Measurements from ENCODE around the gene EXOC2.

EXOC2 gene

DNA sequence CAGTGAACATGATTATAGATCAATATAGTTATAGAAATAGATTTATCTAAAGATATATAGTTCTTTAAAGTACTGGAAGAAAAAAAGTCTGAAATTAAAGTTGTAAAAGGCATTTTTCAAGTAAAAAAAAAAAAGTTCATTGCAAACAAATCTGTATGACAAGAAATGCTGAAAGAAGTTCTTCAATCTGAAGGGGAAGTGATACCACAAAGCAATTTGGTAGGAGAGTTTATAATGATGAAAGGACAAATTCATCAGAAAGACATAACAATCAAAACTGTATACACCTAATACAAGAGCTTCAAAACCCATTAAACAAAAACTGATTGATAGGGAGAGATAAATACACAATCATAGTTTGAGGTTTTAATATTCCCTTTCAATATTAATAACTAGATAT lies 50.1 kb downstream of the EXOC2 start:
- CTCF ChIA-PET: no interaction called here
- POLR2A ChIA-PET: no interaction called here
- TF ChIP-seq FOXK2 (IDR thresholded peaks at IDR 0.05) (no peak), LEF1 (IDR thresholded peaks at IDR 0.05; ENCODE audit: borderline replicate concordance) (no peak), FOXM1 (IDR thresholded peaks at IDR 0.05; ENCODE audit: borderline replicate concordance) (no peak), HDGF (IDR thresholded peaks at IDR 0.05; ENCODE audit: borderline replicate concordance) (no peak), CTBP1 (IDR thresholded peaks at IDR 0.05; ENCODE audit: borderline replicate concordance) (no peak), ELF4 (IDR thresholded peaks at IDR 0.05) (no peak), ARNT (IDR thresholded peaks at IDR 0.05) (no peak), L3MBTL2 (conservative IDR thresholded peaks at IDR 0.05) (no peak), SUZ12 (IDR thresholded peaks at IDR 0.05) (no peak), BHLHE40 (IDR thresholded peaks at IDR 0.05; ENCODE audit: borderline replicate concordance) (no peak)
- DNase-seq (ENCODE audit: extremely low spot score): no peak

DNA sequence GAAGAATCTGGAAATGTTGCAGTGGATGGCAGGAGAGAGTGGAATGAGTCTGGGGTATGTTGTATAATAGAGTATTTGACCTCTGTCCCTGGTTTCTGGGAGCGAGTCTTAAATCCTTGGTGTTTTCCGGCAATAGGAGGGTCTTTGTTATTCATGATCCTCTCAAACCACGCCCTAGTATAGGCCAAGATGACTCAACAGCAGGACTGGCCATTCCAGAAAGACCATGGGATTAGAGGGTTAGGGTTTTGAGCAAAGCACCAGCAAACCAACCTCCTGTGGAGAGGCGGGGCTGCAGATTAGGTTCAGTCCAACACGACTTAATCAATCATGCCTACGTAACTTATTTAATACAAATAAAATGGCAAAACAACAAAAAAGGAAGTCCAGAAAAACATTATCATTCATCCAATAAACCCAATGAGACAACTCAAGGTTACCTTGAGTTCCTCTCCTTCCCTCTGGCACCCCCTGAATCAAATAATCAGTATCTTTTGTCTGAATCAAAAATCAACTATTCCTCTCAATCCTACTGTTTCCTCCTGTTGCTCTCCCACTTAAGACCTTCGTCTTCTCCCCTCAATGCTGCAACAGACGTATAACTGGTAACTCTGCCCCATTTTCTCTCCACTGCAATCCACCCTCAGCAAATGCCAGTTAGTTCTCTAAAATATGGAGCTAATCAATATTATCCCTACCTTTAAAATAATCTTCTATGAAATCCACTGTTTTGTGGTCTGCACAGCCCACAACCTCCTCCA lies 51.5 kb downstream of the EXOC2 start:
- TF ChIP-seq, protein P1, sequence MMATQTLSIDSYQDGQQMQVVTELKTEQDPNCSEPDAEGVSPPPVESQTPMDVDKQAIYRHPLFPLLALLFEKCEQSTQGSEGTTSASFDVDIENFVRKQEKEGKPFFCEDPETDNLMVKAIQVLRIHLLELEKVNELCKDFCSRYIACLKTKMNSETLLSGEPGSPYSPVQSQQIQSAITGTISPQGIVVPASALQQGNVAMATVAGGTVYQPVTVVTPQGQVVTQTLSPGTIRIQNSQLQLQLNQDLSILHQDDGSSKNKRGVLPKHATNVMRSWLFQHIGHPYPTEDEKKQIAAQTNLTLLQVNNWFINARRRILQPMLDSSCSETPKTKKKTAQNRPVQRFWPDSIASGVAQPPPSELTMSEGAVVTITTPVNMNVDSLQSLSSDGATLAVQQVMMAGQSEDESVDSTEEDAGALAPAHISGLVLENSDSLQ (IDR thresholded peaks at IDR 0.05): no peak
- TF ChIP-seq SUZ12 (IDR thresholded peaks at IDR 0.05) (no peak), HDGF (IDR thresholded peaks at IDR 0.05; ENCODE audit: borderline replicate concordance) (no peak), BHLHE40 (IDR thresholded peaks at IDR 0.05; ENCODE audit: borderline replicate concordance) (no peak), ELF4 (IDR thresholded peaks at IDR 0.05) (no peak), ZNF384 (IDR thresholded peaks at IDR 0.05) (no peak), SP1 (IDR thresholded peaks at IDR 0.05) (no peak), TARDBP (IDR thresholded peaks at IDR 0.05) (no peak), NFRKB (IDR thresholded peaks at IDR 0.05) (no peak), FOXK2 (IDR thresholded peaks at IDR 0.05) (no peak), L3MBTL2 (conservative IDR thresholded peaks at IDR 0.05) (no peak), LEF1 (IDR thresholded peaks at IDR 0.05; ENCODE audit: borderline replicate concordance) (no peak), CTBP1 (IDR thresholded peaks at IDR 0.05; ENCODE audit: borderline replicate concordance) (no peak), ARNT (IDR thresholded peaks at IDR 0.05) (no peak), FOXA1 (IDR thresholded peaks at IDR 0.05) (no peak), FOXM1 (IDR thresholded peaks at IDR 0.05; ENCODE audit: borderline replicate concordance) (no peak)
- no peak for DNase-seq (ENCODE audit: extremely low spot score)
- POLR2A ChIA-PET: no interaction called here
- CTCF ChIA-PET: no interaction called here

DNA sequence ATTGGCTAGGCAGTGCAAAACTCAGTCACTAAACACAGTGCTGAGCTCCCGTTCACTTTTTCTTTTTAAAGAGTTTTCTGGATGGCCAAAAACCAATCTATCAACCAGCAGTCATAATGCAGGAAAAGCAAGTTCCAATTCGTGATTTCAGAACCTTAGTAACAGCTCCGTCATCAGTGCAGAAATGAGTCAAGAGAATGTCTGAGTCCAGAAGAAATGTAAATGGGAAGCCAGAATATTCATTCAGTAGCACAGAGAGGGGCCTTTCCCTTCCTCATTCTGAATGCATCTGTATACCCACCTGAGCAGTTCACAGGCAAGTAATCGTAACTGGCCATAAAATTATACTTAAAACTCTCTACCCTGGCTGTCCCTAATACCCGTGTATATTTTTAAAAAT lies 56.5 kb downstream of the EXOC2 start:
- no peak for DNase-seq (ENCODE audit: extremely low spot score)
- CTCF ChIA-PET: no interaction called here
- TF ChIP-seq ARNT (IDR thresholded peaks at IDR 0.05): no peak
- no peak for TF ChIP-seq ZNF384 (IDR thresholded peaks at IDR 0.05)
- TF ChIP-seq, protein P1 (IDR thresholded peaks at IDR 0.05): no peak
- TF ChIP-seq LEF1 (IDR thresholded peaks at IDR 0.05; ENCODE audit: borderline replicate concordance): no peak
- no peak for TF ChIP-seq TARDBP (IDR thresholded peaks at IDR 0.05)
- no peak for TF ChIP-seq CTBP1 (IDR thresholded peaks at IDR 0.05; ENCODE audit: borderline replicate concordance)
- TF ChIP-seq HDGF (IDR thresholded peaks at IDR 0.05; ENCODE audit: borderline replicate concordance): no peak
- TF ChIP-seq FOXK2 (IDR thresholded peaks at IDR 0.05): no peak
- TF ChIP-seq NFRKB (IDR thresholded peaks at IDR 0.05): no peak
- no peak for TF ChIP-seq ELF4 (IDR thresholded peaks at IDR 0.05)
- no peak for TF ChIP-seq FOXA1 (IDR thresholded peaks at IDR 0.05)
- TF ChIP-seq FOXM1 (IDR thresholded peaks at IDR 0.05; ENCODE audit: borderline replicate concordance): no peak
- TF ChIP-seq L3MBTL2 (conservative IDR thresholded peaks at IDR 0.05): no peak
- TF ChIP-seq BHLHE40 (IDR thresholded peaks at IDR 0.05; ENCODE audit: borderline replicate concordance): no peak
- no peak for TF ChIP-seq SP1 (IDR thresholded peaks at IDR 0.05)
- TF ChIP-seq SUZ12 (IDR thresholded peaks at IDR 0.05): no peak
- POLR2A ChIA-PET: no interaction called here

DNA sequence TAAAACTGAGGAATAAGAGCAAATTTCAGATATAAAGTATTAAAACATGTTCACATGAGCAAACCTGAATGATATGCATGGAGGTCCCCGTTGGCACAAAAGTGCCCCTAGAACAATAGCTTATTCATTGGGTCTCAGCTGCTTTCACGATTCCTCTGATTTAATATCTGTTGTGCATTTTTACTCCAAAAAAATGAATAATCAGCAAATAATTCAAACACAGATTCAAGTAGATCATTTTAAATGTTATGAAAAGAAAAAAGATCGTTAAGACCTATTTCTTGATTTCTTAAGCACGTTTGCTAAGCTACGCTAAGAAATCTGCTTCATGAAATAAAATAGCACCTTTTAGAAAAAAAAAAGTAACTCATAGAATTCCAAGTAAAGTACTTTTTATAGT lies 57.7 kb downstream of the EXOC2 start:
- CTCF ChIA-PET: no interaction called here
- TF ChIP-seq ELF4 (IDR thresholded peaks at IDR 0.05): no peak
- no peak for TF ChIP-seq CTBP1 (IDR thresholded peaks at IDR 0.05; ENCODE audit: borderline replicate concordance)
- TF ChIP-seq, protein P1 (IDR thresholded peaks at IDR 0.05): no peak
- TF ChIP-seq LEF1 (IDR thresholded peaks at IDR 0.05; ENCODE audit: borderline replicate concordance): no peak
- no peak for TF ChIP-seq BHLHE40 (IDR thresholded peaks at IDR 0.05; ENCODE audit: borderline replicate concordance)
- TF ChIP-seq TARDBP (IDR thresholded peaks at IDR 0.05): no peak
- TF ChIP-seq HDGF (IDR thresholded peaks at IDR 0.05; ENCODE audit: borderline replicate concordance): no peak
- TF ChIP-seq SUZ12 (IDR thresholded peaks at IDR 0.05): no peak
- TF ChIP-seq ZNF384 (IDR thresholded peaks at IDR 0.05): no peak
- no peak for TF ChIP-seq ARNT (IDR thresholded peaks at IDR 0.05)
- no peak for TF ChIP-seq FOXA1 (IDR thresholded peaks at IDR 0.05)
- no peak for TF ChIP-seq NFRKB (IDR thresholded peaks at IDR 0.05)
- no peak for TF ChIP-seq SP1 (IDR thresholded peaks at IDR 0.05)
- no peak for TF ChIP-seq L3MBTL2 (conservative IDR thresholded peaks at IDR 0.05)
- TF ChIP-seq FOXM1 (IDR thresholded peaks at IDR 0.05; ENCODE audit: borderline replicate concordance): no peak
- TF ChIP-seq FOXK2 (IDR thresholded peaks at IDR 0.05): no peak

DNA sequence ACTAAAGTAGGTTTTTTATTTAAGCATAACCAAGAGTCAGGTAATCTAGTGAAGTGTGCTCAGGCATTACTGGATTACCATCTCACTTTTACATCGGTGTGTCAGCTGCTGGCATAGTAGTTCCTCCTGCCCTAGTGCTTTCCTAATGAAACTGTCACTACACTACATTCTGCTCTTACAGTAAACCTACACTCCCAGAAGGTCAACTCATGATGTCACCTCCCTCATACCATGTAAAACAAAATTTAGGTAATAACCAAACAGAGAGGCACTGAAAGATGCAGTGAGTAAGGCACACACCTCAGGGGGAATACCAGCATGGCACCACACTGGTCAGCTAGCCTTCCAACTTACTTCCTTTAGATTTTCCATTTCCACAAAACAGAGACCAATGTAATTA lies 59.3 kb downstream of the EXOC2 start:
- no peak for DNase-seq (ENCODE audit: extremely low spot score)
- CTCF ChIA-PET: interaction anchor here (0.7 kb wide), 1 partner anchor 259 kb away, joined by 6 read pairs; no protein-coding TSS in a partner anchor
- no peak for TF ChIP-seq HDGF (IDR thresholded peaks at IDR 0.05; ENCODE audit: borderline replicate concordance)
- TF ChIP-seq NFRKB (IDR thresholded peaks at IDR 0.05): no peak
- TF ChIP-seq L3MBTL2 (conservative IDR thresholded peaks at IDR 0.05): no peak
- TF ChIP-seq ELF4 (IDR thresholded peaks at IDR 0.05): no peak
- no peak for TF ChIP-seq FOXK2 (IDR thresholded peaks at IDR 0.05)
- TF ChIP-seq ZNF384 (IDR thresholded peaks at IDR 0.05): no peak
- no peak for TF ChIP-seq CTBP1 (IDR thresholded peaks at IDR 0.05; ENCODE audit: borderline replicate concordance)
- no peak for TF ChIP-seq LEF1 (IDR thresholded peaks at IDR 0.05; ENCODE audit: borderline replicate concordance)
- TF ChIP-seq ARNT (IDR thresholded peaks at IDR 0.05): no peak
- TF ChIP-seq SUZ12 (IDR thresholded peaks at IDR 0.05): no peak
- POLR2A ChIA-PET: no interaction called here

More for the DNA sequence above, 57.7 kb downstream of the EXOC2 start:
- no peak for DNase-seq (ENCODE audit: extremely low spot score)
- POLR2A ChIA-PET: no interaction called here
